GM18873 (cell line): ENCODE measurements around the gene VEGFC.

ENCODE experiments used
- ATAC-seq: cut with Tn5 transposase; IDR thresholded peaks from one replicate; pipeline ENCODE4 v1.9.1; 2021; ENCODE audit warnings: mild to moderate bottlenecking, moderate library complexity, moderate number of reproducible peaks; ENCODE audit not compliant: unreplicated experiment, low FRiP score

The VEGFC gene

DNA sequence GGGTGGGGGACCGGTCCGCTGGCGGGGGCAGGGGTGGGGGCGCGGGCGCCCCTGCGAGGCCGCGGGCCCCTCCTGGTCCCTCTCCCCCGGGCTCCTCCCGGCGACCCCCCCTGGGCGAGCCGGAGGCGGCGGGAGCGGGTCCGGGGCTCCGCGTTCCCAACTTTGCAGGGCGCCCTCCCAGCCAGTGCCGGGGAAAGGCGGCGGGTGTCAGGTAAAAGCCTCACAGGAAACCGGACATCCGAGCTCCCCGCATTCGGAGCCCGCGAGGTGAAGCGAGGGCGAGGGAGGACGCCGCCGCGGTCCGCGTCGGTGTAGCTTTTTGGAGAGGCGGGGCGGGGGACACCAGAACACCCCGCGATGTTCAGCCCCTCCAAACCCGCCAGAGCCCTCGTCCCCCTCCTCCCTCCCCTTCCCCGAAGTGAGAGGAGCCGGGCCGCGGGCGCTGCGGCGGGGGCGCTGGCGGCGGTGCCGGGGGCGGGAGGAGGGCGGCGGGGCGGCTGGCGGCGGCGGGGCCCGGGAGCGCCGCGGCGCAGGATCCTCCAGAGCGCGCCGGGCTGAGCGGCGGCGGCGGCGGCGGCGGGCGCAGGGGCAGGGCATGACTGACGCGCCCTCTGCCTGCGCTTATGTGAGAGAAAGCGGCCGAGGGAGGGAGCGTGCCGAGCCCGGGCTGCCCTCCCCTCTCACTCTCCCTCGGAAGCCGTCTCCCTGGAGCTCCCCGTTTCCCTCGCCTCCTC is at the start of gene VEGFC:
TSS of gene VEGFC (minus strand) at position 597 of the 734 bp plus-strand sequence. CDS start 611 bp downstream, outside the sequence.
- peak; percentile 52 for ATAC-seq

DNA sequence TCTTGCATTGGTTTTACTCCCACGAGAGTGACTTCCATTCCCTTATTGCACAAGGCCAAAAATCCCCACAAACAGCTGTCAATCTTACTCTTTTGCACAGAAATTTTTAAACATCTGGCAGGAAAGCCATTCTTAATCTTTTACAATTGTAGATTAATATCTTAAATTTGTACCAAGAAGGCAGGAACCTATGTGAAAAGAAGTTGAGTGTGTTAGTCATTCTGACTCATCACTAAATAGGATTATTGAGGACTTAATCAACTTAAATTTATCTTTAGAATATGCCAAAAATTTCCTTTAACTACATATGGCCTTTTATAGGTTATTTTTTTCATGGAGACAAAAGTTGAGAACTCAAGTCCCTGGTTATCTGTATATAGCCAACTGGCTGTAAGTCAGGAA is 49.0 kb upstream of the VEGFC start:
- no peak for ATAC-seq

- no peak for ATAC-seq
Observed at GRCh38 chr4:176840166-176840565, 47.4 kb upstream of the VEGFC start.

- ATAC-seq: no peak
Observed at GRCh38 chr4:176839656-176840055, 46.9 kb upstream of the VEGFC start.

- ATAC-seq: no peak
Observed at GRCh38 chr4:176838601-176839433, 46.1 kb upstream of the VEGFC start.

GRCh38 chr4:176837169-176837895 is 44.6 kb upstream of the VEGFC start:
- no peak for ATAC-seq

DNA sequence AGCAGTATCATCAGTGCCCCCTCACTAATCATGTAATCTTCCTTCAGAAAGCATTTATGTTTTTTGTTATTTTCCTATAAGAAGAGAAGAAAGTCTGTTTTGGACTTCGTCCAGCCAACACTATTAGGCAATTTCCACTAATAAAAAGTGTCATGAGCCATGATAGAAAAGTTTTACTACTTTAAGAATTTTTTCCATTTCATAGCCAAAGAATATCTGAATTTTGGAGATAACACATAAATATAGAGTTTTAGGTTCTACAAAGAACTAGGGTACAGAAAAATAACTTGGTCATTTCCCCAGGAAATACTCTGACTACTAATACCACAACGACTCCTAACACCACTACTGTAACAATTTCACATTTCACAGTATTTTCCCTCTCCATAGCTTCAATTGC is 41.8 kb upstream of the VEGFC start:
- no peak for ATAC-seq

DNA sequence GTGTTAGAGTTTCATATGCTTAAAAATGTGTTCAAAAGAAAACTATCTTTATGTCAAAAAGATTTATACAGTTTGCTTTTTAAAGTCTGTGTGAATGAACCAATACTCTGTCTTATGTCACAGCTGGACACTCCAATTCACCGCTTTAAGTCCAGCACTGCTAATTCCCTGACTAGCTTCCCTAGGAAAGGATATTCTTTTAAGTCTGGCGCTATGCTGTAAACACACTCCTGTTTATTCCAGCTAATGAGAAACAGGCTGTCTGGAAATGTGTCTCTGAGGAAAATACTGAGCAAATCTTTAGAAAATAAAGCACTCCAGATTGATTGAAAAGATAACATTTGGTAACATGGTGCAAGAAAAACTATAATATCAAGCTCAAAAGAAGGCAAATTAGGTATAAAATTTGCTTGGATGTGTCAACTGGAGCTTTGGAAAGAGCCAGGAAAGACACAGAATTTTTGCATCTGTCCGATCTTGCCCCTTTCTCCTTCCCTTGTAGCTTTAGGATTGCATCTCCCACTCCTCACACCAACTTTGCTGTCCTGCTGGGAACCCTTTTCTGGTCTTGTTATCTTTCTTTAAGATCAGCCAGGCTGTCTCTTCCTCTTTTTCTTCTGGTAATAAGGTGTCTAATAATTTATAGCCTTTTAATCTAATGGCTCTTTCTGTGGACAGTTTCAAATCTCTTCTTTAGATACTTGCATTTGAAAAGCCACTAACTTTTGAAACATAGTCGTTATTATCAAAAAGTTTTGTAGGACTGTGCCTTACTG is 40.9 kb upstream of the VEGFC start:
- no peak for ATAC-seq

GRCh38 chr4:176830971-176831370 is 38.2 kb upstream of the VEGFC start:
- ATAC-seq: no peak

DNA sequence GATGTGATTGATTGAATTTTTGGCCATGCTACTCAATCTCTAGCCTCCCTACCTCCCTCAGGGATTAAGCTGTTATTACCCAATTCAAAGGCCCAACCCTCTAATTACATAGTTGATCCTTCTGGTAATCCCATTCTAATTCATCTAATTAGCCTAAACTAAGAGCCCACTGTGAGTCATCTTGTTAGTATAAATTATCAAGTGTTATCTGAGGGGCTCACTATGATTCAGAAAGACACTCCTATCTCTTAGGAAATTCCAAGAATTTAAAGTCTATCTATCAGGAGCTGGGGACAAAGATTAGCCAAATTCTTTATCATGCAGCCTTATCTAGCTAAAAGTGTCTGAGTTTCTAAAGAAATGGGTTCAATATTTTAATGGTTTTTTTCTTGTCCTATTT is 32.9 kb upstream of the VEGFC start:
- no peak for ATAC-seq

DNA sequence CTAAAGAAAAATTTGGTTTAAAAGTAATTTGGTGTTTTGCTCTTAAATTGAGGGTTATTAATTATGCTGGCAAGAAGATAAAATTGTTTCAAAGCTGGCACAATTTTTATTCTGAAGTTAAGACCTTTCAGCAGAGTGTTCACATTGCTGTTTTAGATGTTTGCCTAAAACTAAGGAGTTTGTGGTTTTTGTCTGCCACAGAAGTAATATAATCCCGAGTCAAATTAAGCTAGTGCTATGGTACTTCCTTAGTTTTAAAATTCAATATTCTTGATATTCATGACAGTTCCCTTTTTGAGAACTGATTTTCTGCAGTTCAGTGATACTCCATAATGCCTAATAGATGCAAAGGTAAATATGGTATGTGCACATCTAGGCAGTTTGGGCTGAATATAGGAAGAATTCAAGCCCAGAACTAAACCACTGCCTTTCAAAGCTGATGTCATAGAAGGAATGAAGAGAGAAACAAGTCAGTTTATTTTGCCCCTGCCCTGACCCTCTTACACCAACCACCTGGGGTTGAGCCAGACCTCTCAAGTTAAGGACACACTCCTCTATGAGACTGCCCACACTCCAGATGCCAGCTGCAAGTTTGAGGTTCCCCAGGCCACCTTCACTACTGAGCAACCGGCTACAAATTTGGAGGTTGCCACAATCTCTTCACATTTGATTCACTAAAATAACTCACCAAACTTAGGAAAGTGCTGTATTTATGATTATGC is 32.1 kb upstream of the VEGFC start:
- ATAC-seq: no peak

- ATAC-seq: no peak
Observed at GRCh38 chr4:176818531-176818930, 25.8 kb upstream of the VEGFC start.

DNA sequence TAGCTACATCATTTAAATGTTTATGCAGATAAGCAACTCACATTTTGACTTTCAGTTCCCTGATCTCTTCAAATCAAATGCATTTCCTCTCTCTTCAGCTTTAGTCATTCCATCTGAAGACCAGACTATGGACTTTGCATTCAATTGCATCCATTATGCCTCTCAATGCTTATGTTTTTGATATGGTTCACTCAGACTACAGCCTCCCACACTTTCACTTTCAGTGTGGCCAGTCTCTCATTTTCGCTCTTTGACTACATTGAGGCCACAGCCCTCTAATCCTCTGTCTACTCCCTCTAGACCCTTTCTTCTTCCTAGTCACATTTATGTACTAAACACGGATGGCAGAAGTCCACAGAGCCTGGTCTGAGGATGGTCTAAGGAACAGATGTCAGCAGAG is 24.5 kb upstream of the VEGFC start:
- no peak for ATAC-seq

GRCh38 chr4:176814770-176815169 is 22.0 kb upstream of the VEGFC start:
- no peak for ATAC-seq

- ATAC-seq: no peak
Observed at GRCh38 chr4:176810481-176811249, 17.9 kb upstream of the VEGFC start.

- ATAC-seq: no peak
Observed at GRCh38 chr4:176806778-176807375, 14.2 kb upstream of the VEGFC start.

- no peak for ATAC-seq
Observed at GRCh38 chr4:176805155-176805554, 12.4 kb upstream of the VEGFC start.

DNA sequence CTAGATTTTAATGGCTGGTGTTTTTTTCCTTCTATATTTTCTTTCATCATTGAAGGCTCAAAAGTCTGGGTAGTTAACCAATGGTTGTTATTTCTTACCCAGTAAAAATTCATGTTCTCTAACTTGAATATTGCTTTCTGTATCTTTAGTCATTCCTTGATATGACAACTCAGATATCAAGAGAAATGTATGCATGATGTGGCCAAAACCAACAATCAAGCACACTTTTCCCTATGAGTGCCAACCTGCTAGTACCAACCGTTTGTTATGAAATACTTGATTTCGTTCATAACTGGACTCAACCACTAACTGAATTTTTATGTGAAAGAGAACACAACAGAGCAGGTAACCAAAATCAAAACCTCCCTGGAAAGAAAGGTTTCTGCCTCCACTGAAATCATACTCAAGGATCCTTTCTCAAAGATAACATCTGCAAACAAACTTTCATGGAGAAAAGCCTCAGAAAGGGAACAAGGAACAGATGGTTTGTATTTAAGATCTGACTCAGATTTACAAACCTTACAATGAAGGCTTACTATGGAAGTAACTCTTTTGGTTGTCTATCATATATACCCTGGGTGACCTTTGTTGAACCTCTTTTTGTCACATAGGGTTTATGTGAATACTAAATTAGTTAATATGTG is 8.3 kb upstream of the VEGFC start:
- ATAC-seq: no peak
